Measurements from ENCODE around the gene SETD2. TPM values are rescaled to one million over a fixed set of nuclear protein-coding genes. Genes with fewer than 3 reads are reported as not detected.
A peak's percentile ranks its signal among the peaks of the same experiment; 100 is the strongest.

Gene SETD2
- total RNA-seq, 1 experiment from 2014 or later, result 60.8 TPM

- H3K18ac ChIP-seq (ENCODE audit: insufficient read length, low read depth, low read length), result no peak overlapping the region
- H4K8ac ChIP-seq (replicated peaks; ENCODE audit: insufficient read length, low read depth, low read length), result no peak overlapping the region
- H3K9ac ChIP-seq (ENCODE audit: extremely low read depth, insufficient read length, low read length), result no peak overlapping the region
- Mint-ChIP-seq H3K4me3 (no peak overlapping the region), H3K9me3 (no peaks in the 10 kb centered on the region), H3K27ac (peak overlapping the region; percentile 34 to 74 (median 66); a peak in 2 of 7 replicates), H3K36me3 (ENCODE audit: insufficient read depth in 1 of 3, low read depth in 3 of 3) (peaks cover 7 to 53% (median 49%) of the 10 kb centered on the region in 3 experiments; a peak in 6 of 7 replicates), H3K4me1 (peaks cover 35 to 37% of the 10 kb centered on the region in 2 experiments), H3K27me3 (ENCODE audit: low read depth) (no peaks in the 10 kb centered on the region)
- H4K91ac ChIP-seq (ENCODE audit: insufficient read length, low read depth, low read length), result no peak overlapping the region
- no peak overlapping the region for H2BK12ac ChIP-seq (ENCODE audit: insufficient read length, low read depth, low read length)
- no peak overlapping the region for H2BK5ac ChIP-seq (ENCODE audit: insufficient read length, low read length)
- no peak overlapping the region for H4K5ac ChIP-seq (ENCODE audit: insufficient read length, low read depth, low read length)
- H3K4me1 ChIP-seq (ENCODE audit: insufficient read depth, low read length), result peaks cover 5% of the 10 kb centered on the region; the same call in 1 of the 2 replicates
- no peak overlapping the region for H2BK120ac ChIP-seq (ENCODE audit: low read depth, low read length, poor library complexity, severe bottlenecking)
- H2AK5ac ChIP-seq (ENCODE audit: insufficient read length, low read length), result no peak overlapping the region
- no peak overlapping the region for H3K4ac ChIP-seq (ENCODE audit: low read depth, low read length)
- H3K56ac ChIP-seq (ENCODE audit: insufficient read length, low read depth, low read length), result no peak overlapping the region
- H4K20me1 ChIP-seq (ENCODE audit: control insufficient read depth, insufficient read depth, insufficient read length), result no peaks in the 10 kb centered on the region
- TF ChIP-seq, protein P1, sequence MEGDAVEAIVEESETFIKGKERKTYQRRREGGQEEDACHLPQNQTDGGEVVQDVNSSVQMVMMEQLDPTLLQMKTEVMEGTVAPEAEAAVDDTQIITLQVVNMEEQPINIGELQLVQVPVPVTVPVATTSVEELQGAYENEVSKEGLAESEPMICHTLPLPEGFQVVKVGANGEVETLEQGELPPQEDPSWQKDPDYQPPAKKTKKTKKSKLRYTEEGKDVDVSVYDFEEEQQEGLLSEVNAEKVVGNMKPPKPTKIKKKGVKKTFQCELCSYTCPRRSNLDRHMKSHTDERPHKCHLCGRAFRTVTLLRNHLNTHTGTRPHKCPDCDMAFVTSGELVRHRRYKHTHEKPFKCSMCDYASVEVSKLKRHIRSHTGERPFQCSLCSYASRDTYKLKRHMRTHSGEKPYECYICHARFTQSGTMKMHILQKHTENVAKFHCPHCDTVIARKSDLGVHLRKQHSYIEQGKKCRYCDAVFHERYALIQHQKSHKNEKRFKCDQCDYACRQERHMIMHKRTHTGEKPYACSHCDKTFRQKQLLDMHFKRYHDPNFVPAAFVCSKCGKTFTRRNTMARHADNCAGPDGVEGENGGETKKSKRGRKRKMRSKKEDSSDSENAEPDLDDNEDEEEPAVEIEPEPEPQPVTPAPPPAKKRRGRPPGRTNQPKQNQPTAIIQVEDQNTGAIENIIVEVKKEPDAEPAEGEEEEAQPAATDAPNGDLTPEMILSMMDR (conservative IDR thresholded peaks at IDR 0.05), result no peak
- H3K27ac ChIP-seq (ENCODE audit: insufficient read length, low read depth, low read length), result no peak overlapping the region
- H3K79me2 ChIP-seq (ENCODE audit: insufficient read depth, low read length), result no peaks in the 10 kb centered on the region
- no peaks in the 10 kb centered on the region for H3K79me1 ChIP-seq (ENCODE audit: insufficient read depth, low read depth, low read length, poor library complexity, severe bottlenecking)
- no peak overlapping the region for H2BK20ac ChIP-seq (ENCODE audit: low read depth, low read length, poor library complexity, severe bottlenecking)
- no peak overlapping the region for H3T11ph ChIP-seq (ENCODE audit: low read length)
- H3K23me2 ChIP-seq (ENCODE audit: insufficient read length, low read depth, low read length, poor library complexity, severe bottlenecking), result no peaks in the 10 kb centered on the region
- no peaks in the 10 kb centered on the region for H3K9me3 ChIP-seq (ENCODE audit: control insufficient read depth, low read depth, low read length)
- no peaks in the 10 kb centered on the region for H3K27me3 ChIP-seq (ENCODE audit: insufficient read depth, low read length)
- H2BK15ac ChIP-seq (ENCODE audit: low read depth, low read length), result no peak overlapping the region
- H3K23ac ChIP-seq (ENCODE audit: insufficient read length, low read depth, low read length), result no peak overlapping the region
- no CpG with 5 or more reads among the region's 2 CpGs for WGBS (ENCODE audit: extremely low coverage, insufficient read length, low lambda C conversion rate)
- no peak for DNase-seq
- H2AFZ ChIP-seq (ENCODE audit: low read length), result no peak overlapping the region
- H3K4me2 ChIP-seq (ENCODE audit: insufficient read depth, insufficient read length, low read length), result no peak overlapping the region
- H3K14ac ChIP-seq (ENCODE audit: insufficient read depth, low read length), result no peak overlapping the region
Observed at GRCh38 chr3:47112997-47113396, 50.9 kb downstream of the SETD2 start.

Data from H9 (cell line).